Calu3 (cell line): ENCODE results near the gene CFAP20DC. TPM values are rescaled to one million over a fixed set of nuclear protein-coding genes. Genes with fewer than 3 reads are reported as not detected.

Experiments
- BruUV-seq: library from RNA; stranded (reverse); fragments of 400-500 nt; replicated peaks from 2 replicates; lab custom pipeline; 2021; lab: Mats Ljungman, UMichigan
- CTCF ChIA-PET: fragments of 300-600 bp; sonication (Branson Sonifier 250); formaldehyde crosslinking; loops from one replicate; lab custom pipeline; 2022; ENCODE audit warnings: antibody characterized with exemption; lab: Charles Lee
- DNase-seq: peaks from one replicate; pipeline ENCODE4 v3.0.0; 2022
- H3K27ac Mint-ChIP-seq: one replicate; pipeline ENCODE4 v1.8.0; 2022; ENCODE audit warnings: mixed read lengths; ENCODE audit not compliant: unreplicated experiment
- H3K27me3 Mint-ChIP-seq: one replicate; pipeline ENCODE4 v1.8.0; 2022; ENCODE audit warnings: mixed read lengths; ENCODE audit not compliant: unreplicated experiment
- H3K36me3 Mint-ChIP-seq: one replicate; pipeline ENCODE4 v1.8.0; 2022; ENCODE audit warnings: mild to moderate bottlenecking, moderate library complexity, mixed read lengths; ENCODE audit not compliant: insufficient read depth, unreplicated experiment
- H3K4me1 Mint-ChIP-seq: one replicate; pipeline ENCODE4 v1.8.0; 2022; ENCODE audit warnings: mild to moderate bottlenecking, low read depth, mixed read lengths; ENCODE audit not compliant: unreplicated experiment
- H3K4me3 Mint-ChIP-seq: one replicate; pipeline ENCODE4 v1.8.0; 2022; ENCODE audit warnings: mild to moderate bottlenecking, low read depth, moderate library complexity, mixed read lengths; ENCODE audit not compliant: unreplicated experiment
- H3K9me3 Mint-ChIP-seq: one replicate; pipeline ENCODE4 v1.8.0; 2022; ENCODE audit warnings: low read depth, mixed read lengths; ENCODE audit not compliant: unreplicated experiment
- intact Hi-C: fragments of 100-400 bp; cut with micrococcal nuclease; formaldehyde crosslinking; loops from one replicate; pipeline ENCODE4 v1.10.0; 2022; ENCODE audit not compliant: unreplicated experiment
- total RNA-seq: library from RNA; stranded (reverse); gene quantifications from 2 replicates; pipeline ENCODE4 v1.2.3, GENCODE V29; 2022
- TF ChIP-seq, protein P1 (sequence below): fragments of 200-600 bp; IDR thresholded peaks from one replicate; pipeline ENCODE4 v1.8.0; 2022; ENCODE audit warnings: antibody characterized with exemption; ENCODE audit not compliant: unreplicated experiment

CFAP20DC gene
- total RNA-seq, 1 experiment from 2014 or later, result 5.8 TPM

DNA sequence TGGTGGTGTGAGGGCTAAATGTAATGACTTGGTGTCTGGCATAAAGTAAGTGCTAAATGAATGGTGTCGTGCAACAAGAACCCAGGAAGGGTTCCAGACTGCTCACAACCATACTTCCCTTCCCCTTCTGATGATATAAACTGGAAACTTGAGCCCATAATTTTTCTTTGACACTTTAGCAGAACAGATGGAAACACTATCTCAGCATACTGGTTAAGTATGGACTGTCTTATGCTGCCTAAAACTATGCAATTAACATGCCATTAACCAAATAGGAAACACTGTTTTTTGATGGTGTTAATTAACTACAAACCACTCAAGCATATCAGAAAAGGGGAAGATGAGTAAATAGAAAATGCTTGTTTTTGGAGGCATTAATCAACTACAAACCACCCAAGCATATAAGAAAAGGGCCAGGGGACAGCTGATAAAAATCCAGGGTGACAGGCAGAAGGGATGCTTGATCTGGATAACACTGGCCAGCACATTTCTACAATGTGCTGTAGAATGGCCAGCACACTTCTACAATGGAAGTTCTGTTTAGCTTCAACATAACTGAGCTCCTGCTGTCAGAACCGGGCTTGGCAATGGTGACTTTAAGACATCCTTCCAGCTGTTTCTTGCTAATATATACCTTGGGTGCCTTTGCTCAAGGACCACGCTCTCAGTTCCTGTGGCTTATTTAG lies 297.8 kb downstream of the CFAP20DC start:
- intact Hi-C loops, result no loop called here

DNA sequence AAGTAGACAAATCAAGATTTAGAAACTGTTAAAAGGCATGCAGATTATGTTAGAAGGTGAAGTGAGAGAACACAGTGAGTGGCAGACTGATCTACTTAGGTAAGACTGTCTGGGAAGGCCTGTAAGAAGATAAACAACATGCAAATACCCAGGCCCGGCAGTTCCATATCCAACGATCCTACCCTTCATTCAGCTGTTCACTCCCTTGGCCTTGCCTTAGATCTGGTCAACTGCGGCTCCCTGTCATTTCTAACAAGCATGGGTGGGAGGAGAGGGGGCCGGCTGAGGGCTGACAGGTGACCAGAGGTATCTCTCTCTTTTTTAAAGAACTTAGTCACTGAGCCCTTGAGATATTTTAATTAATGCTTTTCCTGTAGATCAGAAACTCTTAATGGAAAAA lies 298.6 kb downstream of the CFAP20DC start:
- H3K4me1 Mint-ChIP-seq, result no peaks in the 10 kb centered on the region
- H3K36me3 Mint-ChIP-seq, result no peaks in the 10 kb centered on the region
- TF ChIP-seq, protein P1, sequence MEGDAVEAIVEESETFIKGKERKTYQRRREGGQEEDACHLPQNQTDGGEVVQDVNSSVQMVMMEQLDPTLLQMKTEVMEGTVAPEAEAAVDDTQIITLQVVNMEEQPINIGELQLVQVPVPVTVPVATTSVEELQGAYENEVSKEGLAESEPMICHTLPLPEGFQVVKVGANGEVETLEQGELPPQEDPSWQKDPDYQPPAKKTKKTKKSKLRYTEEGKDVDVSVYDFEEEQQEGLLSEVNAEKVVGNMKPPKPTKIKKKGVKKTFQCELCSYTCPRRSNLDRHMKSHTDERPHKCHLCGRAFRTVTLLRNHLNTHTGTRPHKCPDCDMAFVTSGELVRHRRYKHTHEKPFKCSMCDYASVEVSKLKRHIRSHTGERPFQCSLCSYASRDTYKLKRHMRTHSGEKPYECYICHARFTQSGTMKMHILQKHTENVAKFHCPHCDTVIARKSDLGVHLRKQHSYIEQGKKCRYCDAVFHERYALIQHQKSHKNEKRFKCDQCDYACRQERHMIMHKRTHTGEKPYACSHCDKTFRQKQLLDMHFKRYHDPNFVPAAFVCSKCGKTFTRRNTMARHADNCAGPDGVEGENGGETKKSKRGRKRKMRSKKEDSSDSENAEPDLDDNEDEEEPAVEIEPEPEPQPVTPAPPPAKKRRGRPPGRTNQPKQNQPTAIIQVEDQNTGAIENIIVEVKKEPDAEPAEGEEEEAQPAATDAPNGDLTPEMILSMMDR, result no peak
- H3K27ac Mint-ChIP-seq, result no peak overlapping the region
- BruUV-seq, result no TSS peak
- no peaks in the 10 kb centered on the region for H3K9me3 Mint-ChIP-seq
- intact Hi-C loops, result no loop called here
- H3K27me3 Mint-ChIP-seq, result no peaks in the 10 kb centered on the region
- no peak overlapping the region for H3K4me3 Mint-ChIP-seq
- CTCF ChIA-PET, result no interaction called here
- no peak for DNase-seq

More for the DNA sequence above, 297.8 kb downstream of the CFAP20DC start:
- no peaks in the 10 kb centered on the region for H3K27me3 Mint-ChIP-seq
- no peaks in the 10 kb centered on the region for H3K36me3 Mint-ChIP-seq
- H3K4me3 Mint-ChIP-seq, result no peak overlapping the region
- H3K9me3 Mint-ChIP-seq, result no peaks in the 10 kb centered on the region
- TF ChIP-seq, protein P1, result no peak
- H3K27ac Mint-ChIP-seq, result no peak overlapping the region
- H3K4me1 Mint-ChIP-seq, result no peaks in the 10 kb centered on the region
- no peak for DNase-seq
- CTCF ChIA-PET, result interaction anchor here (0.6 kb wide), 1 partner anchor 61 kb away, joined by 8 read pairs; no protein-coding TSS in a partner anchor
- BruUV-seq, result no TSS peak

DNA sequence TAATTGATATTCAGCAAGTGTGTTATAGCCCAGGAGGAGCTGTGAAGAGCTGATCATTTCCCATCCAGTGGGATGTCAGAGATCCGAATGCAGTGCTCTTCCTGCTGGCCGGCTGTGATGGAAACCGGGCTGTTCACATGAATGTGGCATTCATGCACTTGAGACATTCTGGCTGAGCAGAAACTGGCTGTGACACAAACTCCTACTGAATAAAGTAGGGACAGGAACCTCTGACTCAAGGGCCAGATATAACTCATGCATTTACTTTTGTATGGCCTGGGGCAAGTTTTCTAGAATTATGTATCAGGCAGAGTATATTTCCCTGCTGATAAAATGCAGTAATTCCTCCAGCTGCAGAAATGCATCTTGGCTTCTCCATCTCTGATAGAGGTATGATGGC lies 299.9 kb downstream of the CFAP20DC start:
- no TSS peak for BruUV-seq
- TF ChIP-seq, protein P1, result no peak
- H3K4me3 Mint-ChIP-seq, result no peak overlapping the region
- no peaks in the 10 kb centered on the region for H3K9me3 Mint-ChIP-seq
- intact Hi-C loops, result no loop called here
- H3K27ac Mint-ChIP-seq, result no peak overlapping the region
- H3K27me3 Mint-ChIP-seq, result no peaks in the 10 kb centered on the region
- no peaks in the 10 kb centered on the region for H3K4me1 Mint-ChIP-seq
- H3K36me3 Mint-ChIP-seq, result no peaks in the 10 kb centered on the region
- no peak for DNase-seq
- CTCF ChIA-PET, result no interaction called here

DNA sequence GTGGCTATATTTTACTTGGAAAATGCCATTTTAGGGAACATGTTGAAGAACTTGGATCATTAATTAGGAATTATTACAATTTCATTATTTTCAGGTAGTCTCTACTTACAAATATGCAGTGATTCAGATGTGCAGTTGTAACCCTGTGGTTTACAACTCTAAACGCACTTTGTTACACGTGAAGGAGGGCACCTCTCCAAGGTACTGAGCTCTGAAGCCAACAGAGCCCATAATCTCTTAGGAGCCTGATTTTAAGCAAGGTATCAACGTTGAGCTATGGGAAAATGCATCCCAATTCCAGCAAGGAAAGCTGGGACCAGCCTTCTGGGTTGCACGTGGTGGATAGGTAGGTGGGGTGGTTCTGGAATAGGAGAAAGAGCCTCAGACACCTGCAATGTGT lies 301.8 kb downstream of the CFAP20DC start:
- H3K27me3 Mint-ChIP-seq, result no peaks in the 10 kb centered on the region
- H3K4me1 Mint-ChIP-seq, result no peaks in the 10 kb centered on the region
- no TSS peak for BruUV-seq
- TF ChIP-seq, protein P1, result no peak
- H3K9me3 Mint-ChIP-seq, result no peaks in the 10 kb centered on the region
- CTCF ChIA-PET, result no interaction called here
- no peak overlapping the region for H3K27ac Mint-ChIP-seq
- no peak overlapping the region for H3K4me3 Mint-ChIP-seq
- DNase-seq, result no peak
- H3K36me3 Mint-ChIP-seq, result no peaks in the 10 kb centered on the region
- intact Hi-C loops, result no loop called here
